ENCODE data around the gene PARD3. TPM values are rescaled to one million over a fixed set of nuclear protein-coding genes. Genes with fewer than 3 reads are reported as not detected.
"Not testable (repeated sequence)": the region's sequence is repeated elsewhere in the genome, so short reads cannot be mapped to it uniquely, and the experiment has no call there.

PARD3 gene
- total RNA-seq, 1 experiment from 2014 or later, result 52.9 TPM

- peak; percentile 64 for DNase-seq (ENCODE audit: low spot score)
These were observed 72.6 kb downstream of the PARD3 start for GRCh38 chr10:34742456-34742855.

- DNase-seq (ENCODE audit: low spot score), result not testable (repeated sequence)
These were observed 74.0 kb downstream of the PARD3 start for GRCh38 chr10:34741087-34741486.

GRCh38 chr10:34740321-34740720 lies 74.8 kb downstream of the PARD3 start:
- DNase-seq (ENCODE audit: low spot score), result no peak

GRCh38 chr10:34739915-34740314 lies 75.2 kb downstream of the PARD3 start:
- peak; percentile 81 for DNase-seq (ENCODE audit: low spot score)

GRCh38 chr10:34737772-34738169 lies 77.3 kb downstream of the PARD3 start:
- no peak for DNase-seq (ENCODE audit: low spot score)

- DNase-seq (ENCODE audit: low spot score), result no peak
These were observed 77.9 kb downstream of the PARD3 start for GRCh38 chr10:34736976-34737771.

GRCh38 chr10:34734918-34735317 lies 80.2 kb downstream of the PARD3 start:
- no peak for DNase-seq (ENCODE audit: low spot score)

GRCh38 chr10:34732926-34733325 lies 82.2 kb downstream of the PARD3 start:
- peak; percentile 72 for DNase-seq (ENCODE audit: low spot score)

GRCh38 chr10:34731885-34732701 lies 83.0 kb downstream of the PARD3 start:
- peak; percentile 82 for DNase-seq (ENCODE audit: low spot score)

GRCh38 chr10:34731213-34731612 lies 83.9 kb downstream of the PARD3 start:
- DNase-seq (ENCODE audit: low spot score), result no peak

- no peak for DNase-seq (ENCODE audit: low spot score)
These were observed 84.4 kb downstream of the PARD3 start for GRCh38 chr10:34730726-34731125.

GRCh38 chr10:34729619-34730018 lies 85.5 kb downstream of the PARD3 start:
- DNase-seq (ENCODE audit: low spot score), result no peak

GRCh38 chr10:34728361-34728760 lies 86.7 kb downstream of the PARD3 start:
- DNase-seq (ENCODE audit: low spot score), result no peak

- DNase-seq (ENCODE audit: low spot score), result no peak
These were observed 87.5 kb downstream of the PARD3 start for GRCh38 chr10:34727595-34728033.

- no peak for DNase-seq (ENCODE audit: low spot score)
These were observed 88.2 kb downstream of the PARD3 start for GRCh38 chr10:34726862-34727261.

GRCh38 chr10:34723750-34724149 lies 91.3 kb downstream of the PARD3 start:
- DNase-seq (ENCODE audit: low spot score), result no peak

- DNase-seq (ENCODE audit: low spot score), result no peak
These were observed 92.7 kb downstream of the PARD3 start for GRCh38 chr10:34722404-34722803.

- DNase-seq (ENCODE audit: low spot score), result peak; percentile 76
These were observed 93.8 kb downstream of the PARD3 start for GRCh38 chr10:34721208-34721840.

- no peak for DNase-seq (ENCODE audit: low spot score)
These were observed 95.3 kb downstream of the PARD3 start for GRCh38 chr10:34719746-34720145.

GRCh38 chr10:34719328-34719727 lies 95.8 kb downstream of the PARD3 start:
- DNase-seq (ENCODE audit: low spot score), result no peak

GRCh38 chr10:34717429-34717828 lies 97.7 kb downstream of the PARD3 start:
- no peak for DNase-seq (ENCODE audit: low spot score)

GRCh38 chr10:34716958-34717357 lies 98.1 kb downstream of the PARD3 start:
- peak; percentile 74 for DNase-seq (ENCODE audit: low spot score)

All from A172 (cell line).